ENCODE results near the gene NKAIN2. TPM values are rescaled to one million over a fixed set of nuclear protein-coding genes. Genes with fewer than 3 reads are reported as not detected.

The NKAIN2 gene
- total RNA-seq, 2 donors from 2014 or later: 0.29 TPM; not detected in 1

DNA sequence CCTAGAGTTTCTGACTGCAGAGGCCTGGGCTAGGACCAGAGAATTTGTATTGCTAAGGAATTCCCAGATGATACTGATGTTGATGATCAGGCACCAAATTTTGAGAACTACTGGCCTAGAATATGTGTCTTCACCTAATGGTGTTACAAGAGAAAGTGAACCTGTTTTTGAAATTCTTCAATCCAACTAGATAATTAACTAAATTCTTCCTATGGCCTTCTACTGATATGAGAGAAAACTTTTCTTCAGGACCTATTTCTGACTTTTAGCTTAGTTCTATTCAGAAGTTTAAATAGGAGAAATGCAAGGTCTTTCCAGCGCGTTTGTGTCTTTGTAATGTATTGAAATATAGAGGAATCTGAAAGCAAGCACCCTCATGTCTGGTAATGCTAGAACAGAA is 7.3 kb downstream of the NKAIN2 start:
- TF ChIP-seq, protein P1, sequence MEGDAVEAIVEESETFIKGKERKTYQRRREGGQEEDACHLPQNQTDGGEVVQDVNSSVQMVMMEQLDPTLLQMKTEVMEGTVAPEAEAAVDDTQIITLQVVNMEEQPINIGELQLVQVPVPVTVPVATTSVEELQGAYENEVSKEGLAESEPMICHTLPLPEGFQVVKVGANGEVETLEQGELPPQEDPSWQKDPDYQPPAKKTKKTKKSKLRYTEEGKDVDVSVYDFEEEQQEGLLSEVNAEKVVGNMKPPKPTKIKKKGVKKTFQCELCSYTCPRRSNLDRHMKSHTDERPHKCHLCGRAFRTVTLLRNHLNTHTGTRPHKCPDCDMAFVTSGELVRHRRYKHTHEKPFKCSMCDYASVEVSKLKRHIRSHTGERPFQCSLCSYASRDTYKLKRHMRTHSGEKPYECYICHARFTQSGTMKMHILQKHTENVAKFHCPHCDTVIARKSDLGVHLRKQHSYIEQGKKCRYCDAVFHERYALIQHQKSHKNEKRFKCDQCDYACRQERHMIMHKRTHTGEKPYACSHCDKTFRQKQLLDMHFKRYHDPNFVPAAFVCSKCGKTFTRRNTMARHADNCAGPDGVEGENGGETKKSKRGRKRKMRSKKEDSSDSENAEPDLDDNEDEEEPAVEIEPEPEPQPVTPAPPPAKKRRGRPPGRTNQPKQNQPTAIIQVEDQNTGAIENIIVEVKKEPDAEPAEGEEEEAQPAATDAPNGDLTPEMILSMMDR (conservative IDR thresholded peaks at IDR 0.05): no peak
- no peaks in the 10 kb centered on the region for H3K9me3 ChIP-seq (ENCODE audit: control insufficient read depth, low read length)
- Mint-ChIP-seq H3K4me1 (peaks cover 6% of the 10 kb centered on the region), H3K36me3 (ENCODE audit: low read depth) (no peaks in the 10 kb centered on the region), H3K9me3 (no peaks in the 10 kb centered on the region), H3K4me3 (no peak overlapping the region), H3K27me3 (ENCODE audit: insufficient read depth) (peaks cover 54% of the 10 kb centered on the region), H3K27ac (no peak overlapping the region)
- peaks cover 30% of the 10 kb centered on the region for H3K27me3 ChIP-seq (ENCODE audit: control insufficient read depth, insufficient read depth, low read length, poor library complexity, severe bottlenecking)
- H3K36me3 ChIP-seq (ENCODE audit: control insufficient read depth, insufficient read depth, low read length): no peaks in the 10 kb centered on the region
- no peak for DNase-seq
- H3K4me3 ChIP-seq (ENCODE audit: low read length): no peak overlapping the region
- no peak overlapping the region for H3K27ac ChIP-seq (ENCODE audit: low read depth, low read length)
- 96% methylated on average over 2 of the region's 2 CpGs; no CpG with 5 or more reads in 1 of the 2 experiments for WGBS, 2 experiments (ENCODE audit: insufficient coverage in 1 of 2, insufficient read length in 1 of 2)
- no peaks in the 10 kb centered on the region for H3K4me1 ChIP-seq (ENCODE audit: control insufficient read depth, insufficient read depth, low read length)
- H3K9ac ChIP-seq (ENCODE audit: extremely low read depth, low read length, poor library complexity, severe bottlenecking): no peak overlapping the region

- no peaks in the 10 kb centered on the region for H3K9me3 Mint-ChIP-seq
- 29% methylated on average over 1 of the region's 1 CpG; no CpG with 5 or more reads in 1 of the 2 experiments for WGBS, 2 experiments (ENCODE audit: insufficient coverage in 1 of 2, insufficient read length in 1 of 2)
- Histone ChIP-seq H3K36me3 (ENCODE audit: control insufficient read depth, insufficient read depth, low read length) (no peaks in the 10 kb centered on the region), H3K27ac (ENCODE audit: low read depth, low read length) (no peak overlapping the region), H3K27me3 (ENCODE audit: control insufficient read depth, insufficient read depth, low read length, poor library complexity, severe bottlenecking) (peaks cover 30% of the 10 kb centered on the region), H3K9ac (ENCODE audit: extremely low read depth, low read length, poor library complexity, severe bottlenecking) (no peak overlapping the region), H3K9me3 (ENCODE audit: control insufficient read depth, low read length) (no peaks in the 10 kb centered on the region), H3K4me3 (ENCODE audit: low read length) (no peak overlapping the region), H3K4me1 (ENCODE audit: control insufficient read depth, insufficient read depth, low read length) (no peaks in the 10 kb centered on the region)
- no peak for DNase-seq
- H3K4me1 Mint-ChIP-seq: peaks cover 6% of the 10 kb centered on the region
- TF ChIP-seq, protein P1 (conservative IDR thresholded peaks at IDR 0.05): no peak
- H3K36me3 Mint-ChIP-seq (ENCODE audit: low read depth): no peaks in the 10 kb centered on the region
- peaks cover 54% of the 10 kb centered on the region for H3K27me3 Mint-ChIP-seq (ENCODE audit: insufficient read depth)
- no peak overlapping the region for H3K4me3 Mint-ChIP-seq
- H3K27ac Mint-ChIP-seq: no peak overlapping the region
These were observed 7.7 kb downstream of the NKAIN2 start for GRCh38 chr6:123811378-123811777.

DNA sequence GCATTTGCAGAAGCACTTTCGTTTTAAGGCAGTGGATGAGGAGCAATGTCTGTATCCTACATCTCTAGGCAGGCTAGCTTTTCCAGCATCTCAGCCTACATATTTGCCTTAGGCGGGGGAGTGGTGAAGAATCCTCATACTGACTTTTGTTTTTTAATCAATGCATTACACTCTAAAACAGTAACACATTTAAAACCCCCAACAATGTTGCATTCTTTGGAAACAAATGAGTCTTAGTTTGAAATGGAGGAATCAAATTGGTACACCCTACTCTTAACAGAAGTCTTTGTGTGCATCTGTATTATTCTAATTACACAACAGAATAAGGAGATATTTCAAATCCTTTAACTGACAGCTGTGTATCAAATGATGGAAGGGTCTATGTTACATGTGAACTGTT is 9.0 kb downstream of the NKAIN2 start:
- no peak overlapping the region for H3K4me3 Mint-ChIP-seq
- 95% methylated on average over 2 of the region's 2 CpGs; no CpG with 5 or more reads in 1 of the 2 experiments for WGBS, 2 experiments (ENCODE audit: insufficient coverage in 1 of 2, insufficient read length in 1 of 2)
- Histone ChIP-seq H3K4me3 (ENCODE audit: low read length) (no peak overlapping the region), H3K9ac (ENCODE audit: extremely low read depth, low read length, poor library complexity, severe bottlenecking) (no peak overlapping the region), H3K9me3 (ENCODE audit: control insufficient read depth, low read length) (no peaks in the 10 kb centered on the region), H3K27me3 (ENCODE audit: control insufficient read depth, insufficient read depth, low read length, poor library complexity, severe bottlenecking) (peaks cover 30% of the 10 kb centered on the region), H3K27ac (ENCODE audit: low read depth, low read length) (no peak overlapping the region), H3K36me3 (ENCODE audit: control insufficient read depth, insufficient read depth, low read length) (no peaks in the 10 kb centered on the region), H3K4me1 (ENCODE audit: control insufficient read depth, insufficient read depth, low read length) (no peaks in the 10 kb centered on the region)
- H3K27ac Mint-ChIP-seq: no peak overlapping the region
- TF ChIP-seq, protein P1 (conservative IDR thresholded peaks at IDR 0.05): no peak
- no peaks in the 10 kb centered on the region for H3K9me3 Mint-ChIP-seq
- H3K4me1 Mint-ChIP-seq: peaks cover 6% of the 10 kb centered on the region
- H3K36me3 Mint-ChIP-seq (ENCODE audit: low read depth): no peaks in the 10 kb centered on the region
- no peak for DNase-seq
- peaks cover 54% of the 10 kb centered on the region for H3K27me3 Mint-ChIP-seq (ENCODE audit: insufficient read depth)
